Upper lobe of left lung (tissue), 6 donors: ENCODE data around the gene SOX2. TPM values are rescaled to one million over a fixed set of nuclear protein-coding genes. Genes with fewer than 3 reads are reported as not detected.

Source experiments
- ATAC-seq, 2 donors: fragments of 200-7000 bp; cut with Tn5 transposase; one replicate each; pipeline ENCODE4 v1.9.1; 2022; ENCODE audit warnings: mild to moderate bottlenecking in 2 of 2, moderate library complexity in 2 of 2; ENCODE audit not compliant: low FRiP score in 2 of 2
- DNase-seq, 2 donors: peaks; one replicate each; pipeline ENCODE4 v3.0.0-alpha.2; 2019 to 2020
- H3K27ac ChIP-seq, 4 donors: fragments of 200-600 bp; sonication (generic); one replicate each; pipeline ENCODE4 v1.5.1; 2016 to 2019
- H3K27me3 ChIP-seq, 4 donors: fragments of 200-600 bp; sonication (generic); one replicate each; pipeline ENCODE4 v1.5.1; 2017 to 2019
- H3K36me3 ChIP-seq, 4 donors: fragments of 200-600 bp; sonication (generic); one replicate each; pipeline ENCODE4 v1.5.1; 2016 to 2019
- H3K4me1 ChIP-seq, 4 donors: fragments of 200-600 bp; sonication (generic); one replicate each; pipeline ENCODE4 v1.5.1; 2018 to 2019
- H3K4me3 ChIP-seq, 4 donors: fragments of 200-600 bp; sonication (generic); one replicate each; pipeline ENCODE4 v1.5.1; 2017 to 2019; ENCODE audit warnings: mild to moderate bottlenecking in 2 of 4, moderate library complexity in 1 of 4
- H3K9me3 ChIP-seq, 4 donors: fragments of 200-600 bp; sonication (generic); one replicate each; pipeline ENCODE4 v1.5.1; 2018 to 2019
- EP300 ChIP-seq, 4 donors: sonication (generic); formaldehyde crosslinking; IDR thresholded peaks; one replicate each; pipeline ENCODE4 v1.5.1; 2017; ENCODE audit warnings: antibody characterized with exemption in 4 of 4, control low read depth in 2 of 4
- POLR2A ChIP-seq, 4 donors: fragments of 450-650 bp; IDR thresholded peaks; one replicate each; pipeline ENCODE4 v1.5.1; 2016 to 2017; ENCODE audit warnings: antibody characterized with exemption in 4 of 4, mild to moderate bottlenecking in 2 of 4
- POLR2AphosphoS5 ChIP-seq, 2 donors: sonication (generic); formaldehyde crosslinking; IDR thresholded peaks; one replicate each; pipeline ENCODE4 v1.5.1; 2017; ENCODE audit warnings: antibody characterized with exemption in 2 of 2
- WGBS, 2 donors: methylation state at CpG; one replicate each; pipeline ENCODE4 v1.1.5; 2017 to 2018; 5-methylcytosine and 5-hydroxymethylcytosine counted together
- total RNA-seq, 6 donors: library from RNA; depleted of rRNA in 4 of 6; stranded (reverse); fragments of >200 nt in 4 of 6; gene quantifications; one replicate each; pipeline versions ENCODE4 v1.1.0 to v1.2.1, GENCODE V29; 2016 to 2021
- TF ChIP-seq, protein P1 (sequence below), 6 experiments: fragments of 450-650 bp in 4 of 6; fragments of 200-600 bp in 2 of 6; sonication (generic) in 2 of 6; IDR thresholded peaks; one replicate each; pipeline ENCODE4 v1.5.1; 2016 to 2019; ENCODE audit warnings: antibody characterized with exemption in 6 of 6
- donor health status: DM: no; HTN: no; CAD: no; lungs with moderate emphysema.
- donor health status: DM: no; HTN: yes; CAD: no; lungs with severe emphysema.

SOX2 gene
- total RNA-seq, 6 donors from 2014 or later = 0.57 to 16.4 (median 2.8) TPM

DNA sequence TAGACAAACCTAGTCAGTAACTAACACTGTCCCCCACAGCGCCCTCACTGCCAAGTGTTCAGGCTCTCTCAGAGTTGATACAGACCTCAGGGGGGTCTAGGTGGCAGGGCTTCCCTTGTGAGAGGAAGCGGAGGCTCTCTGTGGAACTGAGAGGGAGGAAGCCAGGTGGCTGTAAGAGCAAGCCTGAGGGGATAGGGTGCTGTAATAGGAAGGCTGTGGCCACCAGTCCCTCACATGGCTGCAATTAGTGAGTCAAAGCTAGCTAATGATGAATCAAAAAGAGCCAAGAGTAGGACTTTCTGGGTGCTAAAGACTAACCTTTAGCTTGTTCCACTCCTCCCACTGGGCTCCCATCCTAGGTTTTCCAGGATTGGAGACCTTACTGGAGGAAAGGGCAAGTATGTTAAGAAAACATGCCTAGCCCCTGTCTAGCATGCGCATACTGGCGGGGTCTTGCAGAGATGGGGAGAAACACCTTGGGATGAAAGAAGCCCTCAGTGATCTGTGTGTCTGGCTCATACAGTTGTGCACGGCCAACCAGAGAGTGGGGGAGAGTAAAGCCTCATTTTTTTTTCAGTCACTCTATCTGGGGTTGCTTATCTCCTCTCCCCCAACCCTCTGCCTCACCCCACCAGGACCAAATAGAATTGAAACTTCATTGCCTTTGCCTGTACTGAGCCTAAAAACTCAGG, 13.3 kb upstream of the SOX2 start:
- DNase-seq = no peak
- H3K27ac ChIP-seq = no peak overlapping the region
- no peak for ATAC-seq
- H3K4me3 ChIP-seq = no peak overlapping the region
- peaks cover 0 to 50% (median 15%) of the 10 kb centered on the region in 4 donors for H3K27me3 ChIP-seq
- H3K9me3 ChIP-seq = no peaks in the 10 kb centered on the region
- H3K4me1 ChIP-seq = peaks cover 19 to 37% (median 24%) of the 10 kb centered on the region in 4 donors
- no peaks in the 10 kb centered on the region for H3K36me3 ChIP-seq
- 68 to 73% methylated on average over 5 of the region's 5 CpGs for WGBS, 2 donors
- TF ChIP-seq POLR2A (IDR thresholded peaks at IDR 0.05) = no peak
- no peak for TF ChIP-seq POLR2AphosphoS5 (IDR thresholded peaks at IDR 0.05)
- TF ChIP-seq EP300 (IDR thresholded peaks at IDR 0.05) = no peak
- TF ChIP-seq, protein P1, sequence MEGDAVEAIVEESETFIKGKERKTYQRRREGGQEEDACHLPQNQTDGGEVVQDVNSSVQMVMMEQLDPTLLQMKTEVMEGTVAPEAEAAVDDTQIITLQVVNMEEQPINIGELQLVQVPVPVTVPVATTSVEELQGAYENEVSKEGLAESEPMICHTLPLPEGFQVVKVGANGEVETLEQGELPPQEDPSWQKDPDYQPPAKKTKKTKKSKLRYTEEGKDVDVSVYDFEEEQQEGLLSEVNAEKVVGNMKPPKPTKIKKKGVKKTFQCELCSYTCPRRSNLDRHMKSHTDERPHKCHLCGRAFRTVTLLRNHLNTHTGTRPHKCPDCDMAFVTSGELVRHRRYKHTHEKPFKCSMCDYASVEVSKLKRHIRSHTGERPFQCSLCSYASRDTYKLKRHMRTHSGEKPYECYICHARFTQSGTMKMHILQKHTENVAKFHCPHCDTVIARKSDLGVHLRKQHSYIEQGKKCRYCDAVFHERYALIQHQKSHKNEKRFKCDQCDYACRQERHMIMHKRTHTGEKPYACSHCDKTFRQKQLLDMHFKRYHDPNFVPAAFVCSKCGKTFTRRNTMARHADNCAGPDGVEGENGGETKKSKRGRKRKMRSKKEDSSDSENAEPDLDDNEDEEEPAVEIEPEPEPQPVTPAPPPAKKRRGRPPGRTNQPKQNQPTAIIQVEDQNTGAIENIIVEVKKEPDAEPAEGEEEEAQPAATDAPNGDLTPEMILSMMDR (IDR thresholded peaks at IDR 0.05) = no peak

DNA sequence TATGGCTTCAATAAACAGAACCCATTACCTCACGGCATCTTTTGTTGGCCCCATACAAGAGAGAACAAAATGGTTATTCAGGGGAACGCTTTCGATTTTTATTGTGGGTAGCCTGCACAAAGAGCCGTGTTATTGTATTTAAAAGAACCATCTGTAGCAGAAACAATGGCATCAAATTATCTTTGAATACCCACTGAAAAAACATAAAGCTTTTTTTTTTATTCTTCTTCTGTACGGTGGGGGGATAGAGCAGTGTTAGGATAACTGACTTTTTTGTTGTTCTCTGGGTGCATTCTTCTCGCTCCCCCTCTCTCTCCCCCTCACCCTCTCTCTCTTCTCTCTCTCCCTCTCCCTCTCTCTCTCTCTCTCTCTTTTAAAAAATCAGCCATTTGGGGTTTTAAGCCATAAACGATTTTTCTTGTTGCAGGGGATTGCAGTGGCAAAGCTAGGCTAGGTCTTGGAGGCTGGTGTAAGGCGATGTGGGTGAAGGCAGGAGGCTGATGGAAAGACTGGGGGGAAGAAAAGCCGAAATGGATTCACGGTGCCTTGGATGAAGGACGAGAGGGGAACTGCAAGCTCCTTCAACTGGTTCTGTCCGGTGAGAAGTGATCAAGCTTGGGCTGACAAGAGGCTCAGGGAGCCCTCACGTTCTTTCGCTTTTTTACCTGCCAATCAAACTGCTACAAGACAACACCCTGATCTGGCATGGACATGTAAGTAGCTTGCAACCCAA, 12.4 kb upstream of the SOX2 start:
- ATAC-seq = no peak
- TF ChIP-seq, protein P1 (IDR thresholded peaks at IDR 0.05) = no peak
- no peak for TF ChIP-seq EP300 (IDR thresholded peaks at IDR 0.05)
- no peak for TF ChIP-seq POLR2AphosphoS5 (IDR thresholded peaks at IDR 0.05)
- no peak for TF ChIP-seq POLR2A (IDR thresholded peaks at IDR 0.05)
- H3K9me3 ChIP-seq = no peaks in the 10 kb centered on the region
- 32 to 41% methylated on average over 14 of the region's 14 CpGs for WGBS, 2 donors
- no peak for DNase-seq
- H3K4me3 ChIP-seq = no peak overlapping the region
- H3K36me3 ChIP-seq = no peaks in the 10 kb centered on the region
- peaks cover 24 to 45% (median 27%) of the 10 kb centered on the region in 4 donors for H3K4me1 ChIP-seq
- peaks cover 0 to 59% (median 23%) of the 10 kb centered on the region in 4 donors for H3K27me3 ChIP-seq
- no peak overlapping the region for H3K27ac ChIP-seq

DNA sequence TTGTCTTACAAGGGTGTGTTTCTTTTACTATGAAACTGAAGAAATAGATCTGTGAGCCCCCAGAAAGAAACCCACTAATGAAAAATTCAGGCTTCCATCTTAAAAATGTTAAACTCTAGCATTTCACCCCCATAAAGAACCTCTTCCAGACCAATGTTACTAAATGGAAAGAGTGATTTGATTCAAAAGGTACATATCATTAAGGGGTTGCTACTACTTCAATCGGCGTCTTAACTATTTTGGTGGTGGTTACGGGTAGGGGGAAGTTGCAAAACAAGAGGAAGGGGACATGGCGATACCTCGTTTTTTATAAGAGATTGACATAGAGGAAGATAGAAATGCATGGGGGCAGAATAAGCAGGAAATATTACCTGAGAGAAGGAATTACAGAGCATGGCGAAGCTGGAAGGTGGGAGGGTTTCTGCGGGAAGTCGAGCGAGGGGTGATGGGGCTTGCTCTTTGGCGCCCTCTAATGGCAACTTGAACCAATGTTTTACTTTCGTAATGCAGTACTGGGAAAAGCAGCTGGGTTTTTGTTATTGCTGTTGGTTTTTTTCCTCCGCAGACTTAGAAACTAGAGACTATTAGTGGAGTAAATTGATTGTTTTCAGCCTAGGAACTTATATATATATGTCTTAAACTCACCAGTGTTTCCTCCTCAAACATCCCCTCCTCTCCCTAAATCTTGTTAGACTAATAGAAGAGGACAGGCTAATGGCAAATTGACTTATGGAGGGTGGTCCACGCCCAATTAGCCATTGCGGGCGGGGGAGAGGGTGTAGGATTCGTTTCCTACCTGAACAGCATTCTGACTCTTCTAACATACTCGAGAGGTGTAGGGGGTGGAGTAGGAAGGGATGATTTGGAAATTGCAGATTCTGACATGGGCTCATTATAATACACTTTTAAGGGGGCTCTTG, 11.3 kb upstream of the SOX2 start:
- no peaks in the 10 kb centered on the region for H3K36me3 ChIP-seq
- ATAC-seq = peak; percentile 69 to 85
- WGBS, 2 donors = 6 to 9% methylated on average over 17 of the region's 17 CpGs
- H3K9me3 ChIP-seq = no peaks in the 10 kb centered on the region
- peak overlapping the region in 2 of 4 donors; percentile 14 to 18 for H3K4me3 ChIP-seq
- peak in 1 of 2 donors; percentile 54 for DNase-seq
- TF ChIP-seq POLR2A (IDR thresholded peaks at IDR 0.05) = no peak
- no peak for TF ChIP-seq EP300 (IDR thresholded peaks at IDR 0.05)
- no peak for TF ChIP-seq POLR2AphosphoS5 (IDR thresholded peaks at IDR 0.05)
- TF ChIP-seq, protein P1 (IDR thresholded peaks at IDR 0.05) = peak; percentile 36 to 70 (median 64)
- no peak overlapping the region for H3K27ac ChIP-seq
- peaks cover 23 to 38% (median 24%) of the 10 kb centered on the region in 4 donors for H3K4me1 ChIP-seq
- peaks cover 0 to 66% (median 23%) of the 10 kb centered on the region in 4 donors for H3K27me3 ChIP-seq

DNA sequence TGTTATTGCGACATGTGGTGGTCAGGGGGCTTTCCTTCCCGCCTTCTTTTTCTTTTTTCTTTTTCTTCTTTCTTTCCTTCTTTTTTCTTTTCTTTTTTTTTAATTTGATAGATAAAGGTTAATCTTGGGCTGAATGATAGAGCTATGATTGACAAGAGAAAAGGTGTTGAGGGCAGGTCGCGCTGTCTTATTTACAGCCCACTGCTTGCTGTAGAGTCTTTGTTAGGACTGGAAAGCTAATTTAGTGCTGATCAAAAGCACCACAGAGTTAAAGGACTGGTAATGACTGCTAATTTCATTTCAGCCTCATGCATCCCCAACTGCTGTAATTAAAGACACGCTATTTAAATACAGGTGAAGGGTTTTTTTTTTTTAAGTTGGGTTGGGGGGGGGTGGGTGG, 10.6 kb upstream of the SOX2 start:
- DNase-seq = no peak
- Histone ChIP-seq H3K27ac (no peak overlapping the region), H3K36me3 (no peaks in the 10 kb centered on the region), H3K9me3 (no peaks in the 10 kb centered on the region), H3K27me3 (peaks cover 0 to 66% (median 20%) of the 10 kb centered on the region in 4 donors), H3K4me1 (peaks cover 16 to 32% (median 17%) of the 10 kb centered on the region in 4 donors), H3K4me3 (no peak overlapping the region)
- ATAC-seq = no peak
- TF ChIP-seq POLR2AphosphoS5 (IDR thresholded peaks at IDR 0.05) = no peak
- no peak for TF ChIP-seq EP300 (IDR thresholded peaks at IDR 0.05)
- TF ChIP-seq POLR2A (IDR thresholded peaks at IDR 0.05) = no peak
- TF ChIP-seq, protein P1 (IDR thresholded peaks at IDR 0.05) = no peak
- 14 to 19% methylated on average over 5 of the region's 5 CpGs for WGBS, 2 donors
